Activated gamma-delta T cell treated with anti-CD3 and anti-CD28 coated beads, Interleukin-2, amount 50 U/mL, for 16 hours (primary cell): ENCODE data around the gene OR13F1.
"Not testable (repeated sequence)": the region's sequence is repeated elsewhere in the genome, so short reads cannot be mapped to it uniquely, and the experiment has no call there.

ENCODE experiments used
- DNase-seq: peaks from one replicate; pipeline ENCODE4 v3.0.0-alpha.2; 2020; ENCODE audit warnings: low read depth

Gene OR13F1, protein sequence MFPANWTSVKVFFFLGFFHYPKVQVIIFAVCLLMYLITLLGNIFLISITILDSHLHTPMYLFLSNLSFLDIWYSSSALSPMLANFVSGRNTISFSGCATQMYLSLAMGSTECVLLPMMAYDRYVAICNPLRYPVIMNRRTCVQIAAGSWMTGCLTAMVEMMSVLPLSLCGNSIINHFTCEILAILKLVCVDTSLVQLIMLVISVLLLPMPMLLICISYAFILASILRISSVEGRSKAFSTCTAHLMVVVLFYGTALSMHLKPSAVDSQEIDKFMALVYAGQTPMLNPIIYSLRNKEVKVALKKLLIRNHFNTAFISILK

DNA sequence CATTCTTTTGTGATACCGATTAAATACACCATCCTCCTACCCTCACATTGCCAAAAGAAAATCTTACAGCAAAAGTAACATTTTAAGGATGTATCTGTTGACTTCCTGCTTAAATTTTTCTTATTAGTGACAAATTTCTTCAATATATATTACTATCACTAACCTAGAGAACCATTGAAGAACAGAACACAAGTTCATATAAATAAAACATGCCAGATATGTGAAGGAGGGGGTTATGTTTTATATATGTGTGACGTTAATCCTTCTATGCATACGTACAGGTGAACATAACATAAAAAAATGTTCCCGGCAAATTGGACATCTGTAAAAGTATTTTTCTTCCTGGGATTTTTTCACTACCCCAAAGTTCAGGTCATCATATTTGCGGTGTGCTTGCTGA lies at the start of gene OR13F1:
OR13F1 (plus strand) TSS at position 301 of the 400 bp plus-strand sequence; CDS start at position 301, 0 bp downstream.
- DNase-seq = no peak

DNA sequence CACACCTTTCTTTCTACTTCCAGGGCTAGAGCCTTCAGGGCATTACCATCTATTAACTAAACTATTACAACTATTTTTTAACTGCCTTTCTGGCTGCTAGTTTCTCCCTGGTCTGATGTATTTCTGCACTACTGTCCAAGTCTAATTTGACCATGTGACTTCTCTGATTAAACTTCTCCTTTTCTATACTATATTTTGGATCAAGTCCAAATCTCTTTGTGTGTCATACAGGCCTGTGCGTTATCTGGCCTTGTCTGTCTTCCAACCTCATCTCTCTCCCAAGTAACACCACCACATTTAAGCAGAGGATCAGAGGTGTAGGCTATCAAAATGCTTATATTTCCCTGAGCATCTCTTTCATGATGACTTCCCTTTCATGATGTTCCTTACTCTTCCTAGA lies 47.2 kb upstream of the OR13F1 start:
- DNase-seq = no peak

DNA sequence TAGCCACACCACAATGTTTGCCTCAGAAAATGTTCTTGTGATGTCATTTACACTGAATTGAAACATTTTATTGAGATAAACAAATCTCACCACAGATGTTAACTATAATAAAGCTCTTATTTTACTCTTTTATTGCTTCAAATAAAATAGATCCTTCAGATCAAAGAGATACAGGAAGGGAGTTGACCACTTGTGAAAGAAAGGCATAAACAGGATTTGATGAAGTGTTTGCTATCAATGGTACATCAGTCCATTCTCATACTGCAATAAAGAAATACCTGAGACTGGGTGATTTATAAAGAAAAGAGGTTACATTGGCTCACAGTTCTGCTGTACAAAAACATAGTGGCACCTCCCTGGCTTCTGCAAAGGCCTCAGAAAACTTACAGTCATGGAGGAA lies 40.2 kb upstream of the OR13F1 start:
- no peak for DNase-seq

DNA sequence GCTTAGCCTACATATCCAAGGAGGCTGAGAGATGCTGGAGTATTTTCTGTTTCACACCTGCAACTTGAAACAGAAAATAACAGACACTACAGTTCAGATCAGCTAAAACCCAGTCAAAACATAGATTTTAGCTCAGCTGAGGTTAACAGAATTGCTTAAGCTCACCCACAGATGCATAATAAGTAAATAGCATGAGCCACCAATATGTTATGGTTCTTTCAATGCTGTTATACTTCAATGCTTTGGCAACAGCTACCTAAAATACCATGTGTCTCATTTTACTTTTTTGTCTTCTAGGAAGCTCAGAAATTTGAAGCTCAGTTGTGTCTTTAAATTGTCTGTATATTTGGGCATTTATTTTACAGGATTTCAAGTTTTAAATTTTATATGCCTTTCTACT lies 35.8 kb upstream of the OR13F1 start:
- no peak for DNase-seq

DNA sequence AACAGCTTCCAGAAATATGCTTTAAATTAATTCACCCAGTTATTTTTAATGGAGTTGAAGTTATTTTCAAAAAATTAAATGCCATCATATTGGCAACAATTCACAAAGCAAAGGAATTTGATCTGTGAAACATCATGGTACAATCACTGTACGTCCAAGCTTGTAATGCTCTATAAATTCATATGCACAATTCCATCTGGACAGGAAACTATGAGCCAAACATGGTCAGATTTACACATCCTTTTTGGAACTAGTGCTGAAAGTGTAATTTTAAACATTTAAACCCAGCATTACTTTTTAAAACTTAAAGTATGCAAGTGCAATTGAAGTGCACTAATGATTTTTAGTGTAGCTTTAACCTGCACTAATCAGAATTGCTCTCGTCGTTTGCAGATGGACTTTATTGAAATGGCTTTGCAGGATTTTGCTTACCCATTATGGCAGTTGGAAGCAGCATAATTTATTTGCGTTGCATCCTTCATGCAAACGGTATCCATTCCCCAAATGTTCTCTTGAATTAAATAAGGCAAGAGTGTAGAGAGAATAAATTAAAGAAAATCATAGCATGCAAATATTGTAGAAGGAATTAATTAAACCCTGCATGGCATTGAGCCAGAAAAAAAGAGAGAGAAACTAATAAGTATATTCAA lies 21.0 kb upstream of the OR13F1 start:
- no peak for DNase-seq

DNA sequence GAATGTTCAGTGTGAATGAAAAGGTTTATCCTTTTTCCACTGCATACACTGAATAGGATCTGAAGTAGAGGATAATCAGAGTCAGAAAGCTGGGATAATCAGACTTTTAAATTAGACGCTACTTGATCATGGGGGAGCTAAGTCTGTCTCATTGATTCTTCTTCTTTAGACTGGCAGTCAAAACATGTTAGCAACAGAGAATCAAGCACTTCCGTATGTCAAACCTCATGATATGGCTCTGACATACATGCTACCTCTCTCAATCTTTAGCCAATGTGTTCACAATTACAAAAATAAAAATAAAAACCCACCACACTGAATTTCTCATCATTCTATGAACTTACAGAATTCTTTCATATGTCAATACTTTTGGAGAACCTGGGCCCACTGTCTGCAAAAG lies 19.0 kb upstream of the OR13F1 start:
- DNase-seq = no peak

DNA sequence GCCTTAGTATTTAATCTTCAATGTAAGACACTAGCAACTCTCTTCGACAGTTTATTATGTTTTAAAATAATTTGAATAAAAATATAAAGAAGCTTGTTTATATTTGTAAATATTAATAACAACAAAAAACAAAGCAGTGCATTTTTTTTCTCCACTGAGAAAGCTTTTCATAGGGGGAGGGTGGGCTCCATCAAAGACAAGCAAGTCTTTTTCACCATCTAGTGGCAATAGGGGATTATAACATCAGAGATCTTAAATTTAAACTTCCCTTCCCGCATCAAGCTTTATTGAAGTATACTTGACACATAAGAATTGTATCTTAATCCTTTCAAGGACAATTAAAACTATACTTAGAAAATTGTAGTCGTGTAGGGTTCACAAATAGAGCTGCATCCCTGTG lies 9.3 kb upstream of the OR13F1 start:
- DNase-seq = no peak

DNA sequence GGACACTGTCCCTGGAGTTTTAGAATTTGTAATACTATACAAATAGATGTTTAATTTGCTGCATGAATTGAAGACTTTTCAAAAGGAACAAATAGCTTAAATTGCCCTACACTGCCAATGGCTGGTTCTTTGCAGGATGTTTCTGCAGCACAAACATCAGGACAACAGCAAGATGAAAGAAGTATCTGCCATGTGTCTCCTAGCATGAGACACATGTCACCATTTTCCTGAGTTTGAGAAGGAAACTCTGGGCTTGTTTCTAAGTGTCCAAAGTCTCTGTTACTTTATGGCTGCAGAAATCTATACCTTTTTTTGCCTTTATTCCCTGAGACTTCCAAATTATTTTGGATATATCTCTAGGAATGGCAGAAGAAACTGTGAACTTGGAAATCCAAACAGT lies 623 bp upstream of the OR13F1 start:
- DNase-seq = no peak

DNA sequence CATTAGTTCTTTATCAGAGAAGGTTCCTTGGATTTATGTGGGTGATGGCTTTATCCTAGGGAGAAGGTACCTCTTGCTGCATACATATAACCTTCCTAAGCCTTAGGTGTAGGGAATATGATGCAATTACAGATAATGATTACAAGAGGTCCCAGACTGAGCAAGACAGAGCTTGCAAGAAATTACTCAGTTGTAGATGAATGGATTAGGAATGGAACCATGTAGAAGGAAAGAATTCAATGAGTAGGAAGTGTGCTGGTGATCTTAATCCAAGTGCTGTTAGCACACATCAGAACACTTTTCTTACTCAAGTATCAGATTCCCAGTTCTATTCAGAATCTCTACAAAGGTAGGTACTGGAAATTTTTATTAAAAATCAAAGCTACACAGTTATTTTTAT lies 2.5 kb downstream of the OR13F1 start:
- DNase-seq = no peak

DNA sequence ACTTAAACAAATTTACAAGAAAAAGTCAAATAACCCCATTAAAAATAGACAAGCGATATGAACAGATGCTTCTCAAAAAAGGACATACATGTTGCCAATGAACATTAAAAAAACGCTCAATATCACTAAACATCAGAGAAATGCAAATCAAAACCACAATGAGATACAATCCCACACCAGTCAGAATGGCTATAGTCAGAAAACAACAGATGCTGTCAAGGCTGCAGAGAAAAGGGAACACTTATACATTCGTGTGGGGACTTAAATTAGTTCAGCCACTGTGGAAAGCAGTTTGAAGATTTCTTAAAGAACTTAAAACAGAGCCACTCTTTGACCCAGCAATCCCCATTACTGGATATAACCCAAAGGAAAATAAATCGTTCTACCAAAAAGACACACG lies 10.8 kb downstream of the OR13F1 start:
- DNase-seq = no peak

DNA sequence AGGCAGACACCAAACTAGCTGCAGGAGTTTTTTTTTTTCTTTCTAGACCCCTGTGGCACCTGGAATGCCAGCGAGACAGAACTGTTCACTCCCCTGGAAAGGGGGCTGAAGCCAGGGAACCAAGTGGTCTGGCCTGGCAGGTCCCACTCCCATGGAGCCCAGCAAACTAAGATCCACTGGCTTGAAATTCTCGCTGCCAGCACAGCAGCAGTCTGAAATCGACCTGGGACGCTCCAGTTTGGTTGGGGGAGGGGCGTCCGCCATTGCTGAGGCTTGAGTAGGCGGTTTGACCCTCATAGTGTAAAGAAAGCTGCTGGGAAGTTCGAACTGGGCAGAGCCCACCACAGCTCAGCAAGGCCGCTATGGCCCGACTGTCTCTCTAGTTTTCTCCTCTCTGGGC lies 16.2 kb downstream of the OR13F1 start:
- DNase-seq = not testable (repeated sequence)

DNA sequence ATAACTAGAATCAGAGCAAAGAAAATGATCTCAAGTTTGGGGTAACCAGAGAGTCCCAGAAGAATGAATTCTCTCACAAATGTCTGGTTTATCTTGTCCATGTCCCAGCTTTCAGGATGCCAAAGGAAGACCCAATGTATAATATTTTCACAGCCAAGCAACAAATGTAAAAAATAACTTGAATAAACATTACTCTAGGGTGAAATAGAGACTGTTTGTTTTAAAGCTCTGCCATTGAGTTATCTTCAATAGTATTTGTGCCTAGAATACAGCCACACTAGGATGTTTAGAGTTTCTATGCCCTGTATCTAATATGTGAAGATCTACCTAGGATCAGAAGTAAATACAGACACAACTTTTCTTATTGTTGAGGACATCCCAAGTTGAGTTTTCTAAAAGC lies 23.0 kb downstream of the OR13F1 start, which contains the start of gene OR13C4:
OR13C4 (minus strand) TSS at position 101 of the 400 bp plus-strand sequence; CDS start at position 101, 0 bp downstream.
- no peak for DNase-seq

DNA sequence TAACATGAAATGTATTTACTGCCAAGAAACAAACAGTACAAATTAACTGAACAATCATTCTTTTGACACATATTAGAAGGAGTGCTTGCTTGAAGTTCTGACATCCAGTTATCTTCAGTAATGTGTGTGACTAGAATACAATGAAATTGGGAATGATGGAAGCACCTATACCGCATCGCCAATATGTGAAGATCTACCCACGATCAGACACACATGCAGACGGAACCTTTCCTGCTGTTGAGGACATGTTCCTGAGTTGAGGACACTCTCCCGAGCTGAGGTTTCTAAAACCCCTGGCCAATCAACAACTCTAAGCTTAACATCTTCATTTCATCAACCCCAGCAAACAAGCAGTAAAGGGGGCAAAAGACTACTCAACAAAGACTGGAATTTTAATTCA lies 32.7 kb downstream of the OR13F1 start, which contains the start of gene OR13C3:
OR13C3 (minus strand) TSS at position 101 of the 400 bp plus-strand sequence. CDS start 133 bp downstream, outside the sequence.
- DNase-seq = no peak

DNA sequence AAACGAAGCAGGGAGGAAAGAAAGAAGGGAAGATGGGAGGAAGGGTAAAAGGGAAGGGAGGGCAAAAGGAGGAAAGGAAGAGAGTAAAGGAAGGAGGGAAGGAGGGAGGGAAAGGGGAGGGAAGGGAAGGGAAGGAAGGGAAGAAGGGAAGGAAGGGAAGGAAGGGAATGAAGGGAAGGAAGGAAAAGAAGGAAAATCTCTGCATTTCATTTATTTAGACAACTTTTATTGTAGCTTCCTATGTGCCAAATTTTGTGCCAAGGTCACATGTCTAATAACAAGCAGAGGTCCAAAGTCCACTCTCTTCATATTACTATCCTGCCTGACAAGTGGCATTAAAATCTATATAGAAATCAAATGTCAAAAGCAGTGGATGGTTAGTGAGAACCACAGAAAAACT lies 35.2 kb downstream of the OR13F1 start:
- no peak for DNase-seq

DNA sequence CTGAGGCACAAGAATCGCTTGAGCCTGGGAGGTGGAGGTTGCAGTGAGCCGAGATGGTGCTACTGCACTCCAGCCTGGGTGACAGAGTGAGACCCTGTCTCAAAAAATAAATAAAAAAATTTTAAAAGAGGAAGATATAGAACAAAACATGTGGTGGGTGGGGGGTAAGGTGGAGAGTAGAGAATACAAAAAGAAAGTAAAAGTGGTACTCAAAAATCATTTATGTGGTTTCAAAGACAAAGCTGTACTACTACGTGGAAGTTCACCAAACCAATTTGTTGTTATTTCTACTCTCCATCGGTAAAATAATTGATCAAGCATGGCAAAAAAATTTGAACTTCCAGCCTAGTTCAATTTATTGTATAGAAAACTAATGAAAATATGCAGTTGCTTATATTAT lies 40.6 kb downstream of the OR13F1 start:
- DNase-seq = no peak

DNA sequence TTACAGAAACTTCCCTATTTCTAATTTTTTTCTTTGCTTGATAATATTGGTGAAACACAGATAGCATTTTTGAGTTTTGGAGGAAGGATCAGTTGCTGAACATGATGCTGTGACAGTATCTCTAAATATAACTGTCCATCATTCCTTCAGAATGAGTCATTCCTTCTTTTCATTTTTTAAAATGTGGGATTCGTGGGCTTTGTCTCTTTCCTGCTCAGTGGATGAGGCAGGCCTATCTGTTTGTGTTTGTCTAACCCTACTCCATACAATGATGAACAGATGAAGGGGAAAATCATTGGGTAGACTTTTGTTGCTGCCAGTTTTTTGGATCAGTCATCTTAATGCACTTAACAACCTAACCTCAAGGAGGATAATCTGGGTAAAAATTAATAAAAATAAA lies 49.2 kb downstream of the OR13F1 start:
- DNase-seq = no peak
